Effector memory CD8-positive, alpha-beta T cell (primary cell): ENCODE results near the gene DMRT2.

Source experiments
- ATAC-seq: fragments of 150-1000 bp; cut with Tn5 transposase; replicated peaks from 2 replicates; pipeline ENCODE4 v1.10.0; 2021; ENCODE audit warnings: mild to moderate bottlenecking, moderate library complexity
- DNase-seq, 3 experiments: peaks; one replicate each; pipeline ENCODE4 v3.0.0; 2021
- H3K27ac Mint-ChIP-seq, 2 donors: one replicate each; pipeline ENCODE4 v1.8.0; 2022; ENCODE audit warnings: mild to moderate bottlenecking in 2 of 2, mixed read lengths in 2 of 2, moderate library complexity in 2 of 2
- H3K27me3 Mint-ChIP-seq, 2 donors: one replicate each; pipeline ENCODE4 v1.8.0; 2022; ENCODE audit warnings: mixed read lengths in 2 of 2
- H3K36me3 Mint-ChIP-seq: one replicate; pipeline ENCODE4 v1.8.0; 2022; ENCODE audit warnings: mild to moderate bottlenecking, moderate library complexity, mixed read lengths; ENCODE audit not compliant: insufficient read depth
- H3K4me1 Mint-ChIP-seq, 2 donors: one replicate each; pipeline ENCODE4 v1.8.0; 2022; ENCODE audit warnings: low read depth in 2 of 2, mixed read lengths in 2 of 2
- H3K4me3 Mint-ChIP-seq, 2 donors: one replicate each; pipeline ENCODE4 v1.8.0; 2022; ENCODE audit warnings: mild to moderate bottlenecking in 2 of 2, mixed read lengths in 2 of 2, moderate library complexity in 2 of 2
- H3K9me3 Mint-ChIP-seq, 2 donors: one replicate each; pipeline ENCODE4 v1.8.0; 2022; ENCODE audit warnings: mixed read lengths in 2 of 2

DMRT2 gene

DNA sequence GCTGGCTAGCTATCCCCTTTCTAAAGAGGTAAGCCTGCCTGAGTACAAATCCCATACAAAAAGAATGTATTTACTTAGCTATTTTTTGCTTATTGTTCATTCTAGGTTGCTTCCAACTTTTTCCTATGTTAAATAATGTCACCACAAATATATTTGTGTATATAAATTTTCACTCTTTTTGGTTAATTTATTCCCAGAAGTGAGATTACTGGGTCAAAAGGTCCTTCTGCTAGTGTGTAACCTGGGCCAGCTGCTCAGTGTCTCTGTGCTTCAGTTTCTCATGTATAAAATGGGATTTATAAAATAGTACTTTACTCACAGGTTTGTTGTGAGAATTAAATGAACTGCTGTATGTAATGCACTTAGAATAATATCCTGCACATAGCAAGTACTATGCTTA, 23.9 kb upstream of the DMRT2 start:
- Mint-ChIP-seq H3K36me3 (no peaks in the 10 kb centered on the region), H3K4me1 (no peaks in the 10 kb centered on the region), H3K27ac (no peak overlapping the region), H3K27me3 (peaks cover 9 to 45% of the 10 kb centered on the region in 2 donors), H3K9me3 (no peaks in the 10 kb centered on the region), H3K4me3 (no peak overlapping the region)
- no peak for DNase-seq
- ATAC-seq: no peak

DNA sequence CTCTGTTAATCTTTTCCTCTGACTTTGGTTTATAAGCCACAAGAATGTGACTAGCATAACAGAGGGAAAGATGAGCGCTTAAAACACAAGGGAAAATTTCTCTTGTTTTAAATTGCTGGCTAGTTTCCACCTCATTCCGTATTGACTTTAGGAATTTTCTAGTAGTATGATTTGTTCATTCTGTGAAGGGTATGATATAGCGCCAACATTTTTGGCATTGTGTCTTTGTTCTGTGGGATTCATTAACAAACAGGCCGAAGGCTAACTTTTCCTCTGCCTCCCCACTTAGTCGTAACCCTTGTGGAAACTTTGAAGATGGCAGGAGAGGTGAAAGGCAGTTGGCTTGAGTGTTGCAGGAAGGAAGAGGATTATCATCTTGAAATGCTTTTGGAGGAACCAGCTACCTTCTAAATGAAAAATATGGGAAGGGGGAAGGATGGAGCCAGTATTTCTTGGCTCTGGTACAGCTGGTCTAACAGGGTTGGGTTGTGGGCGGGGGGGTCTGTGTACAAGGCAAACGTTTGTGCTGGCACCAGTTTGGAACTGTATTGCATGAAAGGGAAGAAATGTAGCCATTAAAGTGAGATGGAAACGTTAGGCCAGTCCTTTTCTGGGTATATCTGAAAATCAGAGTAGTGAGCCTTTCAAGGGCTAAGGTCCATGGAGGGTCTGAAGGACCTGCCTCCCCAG, 21.5 kb upstream of the DMRT2 start:
- H3K4me3 Mint-ChIP-seq: no peak overlapping the region
- H3K27me3 Mint-ChIP-seq: peaks cover 20 to 60% of the 10 kb centered on the region in 2 donors
- H3K4me1 Mint-ChIP-seq: no peaks in the 10 kb centered on the region
- H3K9me3 Mint-ChIP-seq: no peaks in the 10 kb centered on the region
- no peak for ATAC-seq
- H3K36me3 Mint-ChIP-seq: no peaks in the 10 kb centered on the region
- no peak for DNase-seq
- H3K27ac Mint-ChIP-seq: no peak overlapping the region

GRCh38 chr9:1031951-1032601, 18.1 kb upstream of the DMRT2 start:
- Mint-ChIP-seq H3K27ac (no peak overlapping the region), H3K4me1 (no peaks in the 10 kb centered on the region), H3K27me3 (peaks cover 20 to 47% of the 10 kb centered on the region in 2 donors), H3K36me3 (no peaks in the 10 kb centered on the region), H3K9me3 (no peaks in the 10 kb centered on the region), H3K4me3 (no peak overlapping the region)
- no peak for ATAC-seq
- no peak for DNase-seq

- H3K9me3 Mint-ChIP-seq: no peaks in the 10 kb centered on the region
- DNase-seq: no peak
- no peak overlapping the region for H3K4me3 Mint-ChIP-seq
- no peaks in the 10 kb centered on the region for H3K36me3 Mint-ChIP-seq
- no peak for ATAC-seq
- H3K27me3 Mint-ChIP-seq: peaks cover 17 to 47% of the 10 kb centered on the region in 2 donors
- no peak overlapping the region for H3K27ac Mint-ChIP-seq
- no peaks in the 10 kb centered on the region for H3K4me1 Mint-ChIP-seq
Measured at GRCh38 chr9:1034271-1034670, 15.9 kb upstream of the DMRT2 start.

DNA sequence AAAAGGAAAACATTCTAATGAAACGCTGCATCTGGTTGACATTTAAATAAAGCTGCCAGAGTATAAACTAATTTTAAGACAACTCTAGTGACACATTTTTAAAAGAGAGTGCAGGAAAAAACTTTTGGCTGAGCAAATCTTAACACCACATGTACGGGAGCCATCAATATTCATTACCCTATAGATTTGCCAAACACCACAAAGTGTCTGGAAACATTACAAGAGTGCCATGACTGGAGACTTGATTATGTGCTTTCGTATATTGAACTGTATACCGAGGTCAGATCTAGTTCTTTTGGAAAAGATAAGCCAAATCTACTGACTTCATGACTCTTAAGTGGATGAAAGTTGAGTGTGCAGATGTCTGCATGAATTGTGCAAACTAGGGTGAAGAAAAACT, 10.6 kb upstream of the DMRT2 start:
- Mint-ChIP-seq H3K9me3 (no peaks in the 10 kb centered on the region), H3K4me1 (peaks cover 0 to 3% of the 10 kb centered on the region in 2 donors), H3K27ac (no peak overlapping the region), H3K36me3 (no peaks in the 10 kb centered on the region), H3K4me3 (no peak overlapping the region), H3K27me3 (peaks cover 43 to 65% of the 10 kb centered on the region in 2 donors)
- DNase-seq (no peak), ATAC-seq (no peak)

DNA sequence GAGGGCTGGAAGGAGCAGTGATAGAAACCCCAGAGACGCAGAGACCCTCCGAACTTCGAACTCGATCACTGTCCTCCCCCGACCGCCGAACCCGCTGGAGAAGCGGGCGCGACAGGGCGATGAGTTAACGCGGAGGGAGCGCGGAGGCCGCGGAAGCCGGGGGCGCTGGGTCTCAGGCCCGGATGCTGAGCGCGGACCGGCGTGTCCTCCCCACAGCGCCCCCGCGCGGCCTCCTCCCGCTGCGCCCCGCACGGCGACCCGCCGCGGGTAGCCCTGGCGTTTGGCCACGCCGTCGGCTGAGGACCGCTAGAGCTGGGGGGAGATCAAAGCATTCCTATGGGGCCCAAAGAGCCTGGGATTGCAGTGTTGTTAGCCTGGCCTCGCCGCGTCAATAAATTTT, 7.7 kb upstream of the DMRT2 start:
- H3K27me3 Mint-ChIP-seq: peaks cover 62 to 79% of the 10 kb centered on the region in 2 donors
- peaks cover 5 to 13% of the 10 kb centered on the region in 2 donors for H3K4me1 Mint-ChIP-seq
- peak in 1 of 3 experiments; percentile 14 for DNase-seq
- peak overlapping the region in 1 of 2 donors; percentile 40 for H3K4me3 Mint-ChIP-seq
- H3K36me3 Mint-ChIP-seq: no peaks in the 10 kb centered on the region
- ATAC-seq: peak; percentile 47
- H3K27ac Mint-ChIP-seq: no peak overlapping the region
- H3K9me3 Mint-ChIP-seq: no peaks in the 10 kb centered on the region

DNA sequence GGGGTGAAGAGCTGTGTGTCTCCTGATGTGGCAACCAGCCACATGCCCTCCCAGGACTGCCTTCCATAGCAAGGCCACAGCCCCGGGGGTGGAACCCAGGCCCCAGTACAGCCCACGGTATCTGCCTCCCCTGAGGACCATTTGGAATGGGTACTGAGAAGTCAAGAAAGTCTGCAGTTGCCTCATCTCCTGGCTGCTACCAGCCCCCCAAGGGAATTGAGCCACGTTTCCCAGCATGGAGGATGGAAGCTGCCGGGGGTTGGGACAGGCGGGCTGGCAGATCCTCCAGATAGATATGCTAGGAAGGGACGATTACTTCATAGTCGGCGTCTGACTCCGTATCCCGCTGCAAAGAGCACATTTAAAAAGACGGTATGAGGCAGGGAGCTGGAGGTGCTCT, 5.5 kb upstream of the DMRT2 start:
- H3K36me3 Mint-ChIP-seq: no peaks in the 10 kb centered on the region
- H3K9me3 Mint-ChIP-seq: no peaks in the 10 kb centered on the region
- DNase-seq (no peak), ATAC-seq (no peak)
- H3K4me1 Mint-ChIP-seq: peaks cover 20 to 27% of the 10 kb centered on the region in 2 donors
- peaks cover 77 to 92% of the 10 kb centered on the region in 2 donors for H3K27me3 Mint-ChIP-seq
- H3K4me3 Mint-ChIP-seq: peak overlapping the region in 1 of 2 donors; percentile 27
- H3K27ac Mint-ChIP-seq: no peak overlapping the region

GRCh38 chr9:1046639-1047572, 3.3 kb upstream of the DMRT2 start:
- Mint-ChIP-seq H3K27me3 (peaks cover 80 to 92% of the 10 kb centered on the region in 2 donors), H3K4me1 (peaks cover 24 to 29% of the 10 kb centered on the region in 2 donors), H3K9me3 (no peaks in the 10 kb centered on the region), H3K27ac (peak overlapping the region in 1 of 2 donors; percentile 44), H3K36me3 (peaks cover 3% of the 10 kb centered on the region), H3K4me3 (peak overlapping the region; percentile 73 to 83)
- DNase-seq (no peak), ATAC-seq (no peak)

- no peak for DNase-seq
- Mint-ChIP-seq H3K36me3 (peaks cover 3% of the 10 kb centered on the region), H3K27ac (peak overlapping the region; percentile 44), H3K9me3 (no peaks in the 10 kb centered on the region), H3K27me3 (peaks cover 81 to 94% of the 10 kb centered on the region in 2 donors), H3K4me1 (peaks cover 24 to 34% of the 10 kb centered on the region in 2 donors), H3K4me3 (peak overlapping the region; percentile 73 to 83)
- no peak for ATAC-seq
Measured at GRCh38 chr9:1047591-1048230, 2.4 kb upstream of the DMRT2 start.

GRCh38 chr9:1048231-1048619, 1.9 kb upstream of the DMRT2 start:
- Mint-ChIP-seq H3K4me3 (peak overlapping the region; percentile 73 to 83), H3K27ac (peak overlapping the region; percentile 44), H3K9me3 (no peaks in the 10 kb centered on the region), H3K4me1 (peaks cover 24 to 34% of the 10 kb centered on the region in 2 donors), H3K27me3 (peaks cover 82 to 96% of the 10 kb centered on the region in 2 donors), H3K36me3 (peaks cover 3% of the 10 kb centered on the region)
- DNase-seq: no peak
- no peak for ATAC-seq

- peaks cover 82 to 96% of the 10 kb centered on the region in 2 donors for H3K27me3 Mint-ChIP-seq
- peaks cover 3% of the 10 kb centered on the region for H3K36me3 Mint-ChIP-seq
- no peaks in the 10 kb centered on the region for H3K9me3 Mint-ChIP-seq
- DNase-seq (no peak), ATAC-seq (no peak)
- peak overlapping the region; percentile 73 to 83 for H3K4me3 Mint-ChIP-seq
- no peak overlapping the region for H3K27ac Mint-ChIP-seq
- peaks cover 24 to 34% of the 10 kb centered on the region in 2 donors for H3K4me1 Mint-ChIP-seq
Measured at GRCh38 chr9:1048811-1049210, 1.3 kb upstream of the DMRT2 start.

- Mint-ChIP-seq H3K4me3 (peak overlapping the region; percentile 56 to 61), H3K4me1 (peaks cover 24 to 34% of the 10 kb centered on the region in 2 donors), H3K27ac (no peak overlapping the region), H3K36me3 (peaks cover 3% of the 10 kb centered on the region), H3K9me3 (no peaks in the 10 kb centered on the region), H3K27me3 (peaks cover 77 to 93% of the 10 kb centered on the region in 2 donors)
- ATAC-seq: no peak
- no peak for DNase-seq
Measured at GRCh38 chr9:1049641-1050040, 516 bp upstream of the DMRT2 start.

DNA sequence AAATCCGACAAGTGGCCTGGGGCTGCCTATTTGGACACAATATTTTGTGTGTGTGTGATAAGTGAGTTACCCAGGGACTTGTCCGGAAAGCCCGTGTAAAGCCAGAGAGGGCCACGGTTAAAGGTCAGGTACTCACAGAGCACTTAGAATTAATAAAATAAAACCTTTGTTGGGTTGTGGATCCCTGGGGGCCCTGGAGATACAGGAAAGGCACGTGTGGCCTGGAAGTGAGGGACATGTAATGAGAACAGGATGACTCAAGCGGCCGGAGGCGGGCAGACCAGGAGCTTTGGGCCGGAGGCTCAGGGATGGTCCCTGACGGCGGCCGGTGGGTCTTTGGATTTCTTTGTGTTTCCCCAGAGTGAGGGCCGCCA, 1.0 kb downstream of the DMRT2 start:
- Mint-ChIP-seq H3K27me3 (peaks cover 75 to 85% of the 10 kb centered on the region in 2 donors), H3K4me3 (peak overlapping the region; percentile 21 to 56), H3K27ac (no peak overlapping the region), H3K36me3 (peaks cover 3% of the 10 kb centered on the region), H3K9me3 (no peaks in the 10 kb centered on the region), H3K4me1 (peaks cover 24 to 30% of the 10 kb centered on the region in 2 donors)
- ATAC-seq (no peak), DNase-seq (no peak)
